Activated CD8-positive, alpha-beta T cell treated with anti-CD3 and anti-CD28 coated beads, Interleukin-2, amount 10 ng/mL, durations not matched to agents 7 days and 5 days (primary cell): Measurements from ENCODE around the gene HMCN1. TPM values are rescaled to one million over a fixed set of nuclear protein-coding genes. Genes with fewer than 3 reads are reported as not detected.

ENCODE experiments used
- ATAC-seq: fragments of 150-1000 bp; cut with Tn5 transposase; one replicate; pipeline ENCODE4 v1.10.0; 2021; ENCODE audit warnings: moderate library complexity
- CTCF ChIA-PET: fragments of 350-600 bp; sonication (Branson Sonifier 250); formaldehyde crosslinking; loops from one replicate; lab custom pipeline; 2021; ENCODE audit warnings: antibody characterized with exemption; lab: Charles Lee
- POLR2A ChIA-PET: fragments of 350-600 bp; sonication (Branson Sonifier 250); formaldehyde crosslinking; loops from one replicate; lab custom pipeline; 2021; ENCODE audit warnings: antibody characterized with exemption; lab: Charles Lee
- DNase-seq: peaks from one replicate; pipeline ENCODE4 v3.0.0-alpha.2; 2020
- H3K27ac Mint-ChIP-seq: one replicate; pipeline ENCODE4 v1.8.0; 2021; ENCODE audit warnings: mild to moderate bottlenecking, mixed read lengths
- H3K27me3 Mint-ChIP-seq: one replicate; pipeline ENCODE4 v1.8.0; 2021; ENCODE audit warnings: low read depth, mixed read lengths
- H3K36me3 Mint-ChIP-seq: one replicate; pipeline ENCODE4 v1.8.0; 2021; ENCODE audit warnings: low read depth, mixed read lengths
- H3K4me1 Mint-ChIP-seq: one replicate; pipeline ENCODE4 v1.8.0; 2021; ENCODE audit warnings: low read depth, mixed read lengths
- H3K4me3 Mint-ChIP-seq: one replicate; pipeline ENCODE4 v1.8.0; 2021; ENCODE audit warnings: mild to moderate bottlenecking, mixed read lengths
- H3K9me3 Mint-ChIP-seq: one replicate; pipeline ENCODE4 v1.8.0; 2022; ENCODE audit warnings: mixed read lengths; ENCODE audit not compliant: insufficient read depth
- total RNA-seq, 2 experiments: library from RNA; stranded (reverse); gene quantifications; one replicate each; pipeline ENCODE4 v1.2.3, GENCODE V29; 2021

The HMCN1 gene
- total RNA-seq, 2 experiments from 2014 or later, result 0.05 to 0.18 TPM

DNA sequence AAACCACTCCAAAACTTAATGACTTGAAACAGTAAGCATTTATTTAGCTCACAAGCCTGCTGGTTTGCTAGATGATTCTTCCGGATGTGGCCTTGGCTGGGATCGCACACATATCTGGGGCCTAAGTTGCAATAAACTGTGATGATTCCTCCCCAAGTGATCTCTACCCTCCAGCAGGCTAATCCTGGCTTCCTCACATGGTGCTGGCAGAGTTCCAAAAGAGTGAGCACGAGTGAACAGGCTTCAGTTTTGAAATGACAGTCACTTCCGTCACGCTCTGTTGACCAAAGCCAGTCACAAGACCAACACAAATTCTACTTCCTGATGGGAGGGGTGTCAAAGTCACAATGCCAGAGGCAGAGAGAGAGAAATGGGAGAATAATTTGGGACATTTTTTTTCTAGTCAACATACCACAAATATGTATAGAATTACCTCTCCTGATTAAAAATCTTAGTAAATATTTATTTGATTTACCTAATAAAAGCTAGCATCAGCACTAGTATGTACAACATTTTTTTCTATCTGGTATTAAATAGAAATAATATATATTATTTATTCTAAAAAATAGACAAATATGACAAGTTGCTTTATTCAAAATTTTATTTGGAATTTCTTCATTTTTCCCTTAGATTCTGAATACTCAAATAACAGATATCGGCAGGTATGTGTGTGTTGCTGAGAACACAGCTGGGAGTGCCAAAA, 348.2 kb downstream of the HMCN1 start:
- Mint-ChIP-seq H3K27me3 (peaks cover 2% of the 10 kb centered on the region), H3K4me3 (no peak overlapping the region), H3K9me3 (no peaks in the 10 kb centered on the region), H3K4me1 (no peaks in the 10 kb centered on the region), H3K27ac (no peak overlapping the region), H3K36me3 (no peaks in the 10 kb centered on the region)
- CTCF ChIA-PET, result no interaction called here
- POLR2A ChIA-PET, result no interaction called here
- DNase-seq, result no peak
- ATAC-seq, result no peak

DNA sequence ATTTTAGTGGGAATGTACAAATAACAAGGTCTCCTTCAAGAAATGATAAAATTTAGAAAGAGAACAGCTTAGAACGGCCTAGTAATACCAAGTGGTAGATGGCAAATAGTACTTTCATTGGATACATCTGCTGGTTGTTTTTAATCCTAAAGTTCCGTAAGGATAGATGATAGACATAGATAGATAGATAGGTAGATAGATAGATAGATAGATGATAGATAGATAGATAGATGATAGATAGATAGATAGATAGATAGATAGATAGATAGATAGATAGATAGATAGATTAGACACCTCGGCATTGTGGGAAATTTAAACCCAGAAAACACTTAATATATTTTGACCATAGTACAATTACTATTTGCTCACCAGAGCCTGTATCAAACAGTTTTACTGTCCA, 352.4 kb downstream of the HMCN1 start:
- CTCF ChIA-PET, result no interaction called here
- peaks cover 2% of the 10 kb centered on the region for H3K27me3 Mint-ChIP-seq
- H3K27ac Mint-ChIP-seq, result no peak overlapping the region
- POLR2A ChIA-PET, result no interaction called here
- H3K36me3 Mint-ChIP-seq, result no peaks in the 10 kb centered on the region
- no peaks in the 10 kb centered on the region for H3K4me1 Mint-ChIP-seq
- ATAC-seq, result no peak
- no peak for DNase-seq
- no peaks in the 10 kb centered on the region for H3K9me3 Mint-ChIP-seq
- no peak overlapping the region for H3K4me3 Mint-ChIP-seq

DNA sequence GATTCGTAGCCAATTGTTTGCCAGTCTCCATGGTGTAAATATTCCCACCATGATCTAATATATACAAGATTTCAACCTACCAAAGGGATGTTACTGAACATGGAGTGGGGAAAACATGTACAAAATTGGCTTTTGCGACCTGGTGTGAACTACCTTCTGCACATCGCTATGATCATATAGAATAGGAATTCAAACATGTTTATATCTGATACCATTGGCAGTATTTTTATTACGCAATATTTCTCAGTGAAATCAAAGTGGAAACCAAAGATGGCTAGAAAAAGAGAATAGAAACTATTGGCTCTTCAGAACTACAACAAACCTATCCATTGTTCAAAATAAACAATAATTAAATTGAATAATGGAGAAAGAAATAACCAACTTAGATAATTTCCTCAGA, 355.7 kb downstream of the HMCN1 start:
- DNase-seq (no peak), ATAC-seq (no peak)
- Mint-ChIP-seq H3K9me3 (no peaks in the 10 kb centered on the region), H3K27ac (no peak overlapping the region), H3K4me3 (no peak overlapping the region), H3K4me1 (no peaks in the 10 kb centered on the region), H3K36me3 (no peaks in the 10 kb centered on the region), H3K27me3 (no peaks in the 10 kb centered on the region)
- ChIA-PET POLR2A (no interaction called here), CTCF (no interaction called here)

DNA sequence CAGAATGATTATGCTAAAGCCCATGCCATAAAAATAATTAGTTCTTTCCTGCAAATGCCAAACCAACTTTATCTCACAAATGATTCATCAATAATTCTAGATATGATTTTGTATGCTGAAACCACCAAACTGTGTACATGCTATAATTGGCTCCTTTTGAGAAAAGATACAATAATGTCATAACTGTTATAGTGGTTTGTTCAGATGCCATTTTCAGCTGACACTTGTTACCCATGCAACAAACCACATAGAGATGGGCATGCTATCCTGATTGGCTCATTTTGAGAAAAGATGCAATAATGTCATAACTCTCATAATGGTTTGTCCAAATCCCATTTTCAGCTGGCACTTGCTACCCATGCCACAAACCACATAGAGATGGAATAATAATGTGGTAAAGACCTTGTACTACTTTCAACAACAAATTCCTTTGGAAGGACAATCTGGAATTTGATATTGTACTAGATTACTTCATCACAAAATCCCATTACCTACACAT, 357.1 kb downstream of the HMCN1 start:
- POLR2A ChIA-PET, result no interaction called here
- CTCF ChIA-PET, result no interaction called here
- Mint-ChIP-seq H3K27me3 (no peaks in the 10 kb centered on the region), H3K4me1 (no peaks in the 10 kb centered on the region), H3K9me3 (no peaks in the 10 kb centered on the region), H3K27ac (no peak overlapping the region), H3K4me3 (no peak overlapping the region), H3K36me3 (no peaks in the 10 kb centered on the region)
- DNase-seq (no peak), ATAC-seq (no peak)

GRCh38 chr1:186093437-186093836, 359.2 kb downstream of the HMCN1 start:
- Mint-ChIP-seq H3K4me1 (no peaks in the 10 kb centered on the region), H3K27me3 (no peaks in the 10 kb centered on the region), H3K9me3 (no peaks in the 10 kb centered on the region), H3K27ac (no peak overlapping the region), H3K36me3 (no peaks in the 10 kb centered on the region), H3K4me3 (no peak overlapping the region)
- ChIA-PET CTCF (no interaction called here), POLR2A (no interaction called here)
- no peak for DNase-seq
- ATAC-seq, result no peak

DNA sequence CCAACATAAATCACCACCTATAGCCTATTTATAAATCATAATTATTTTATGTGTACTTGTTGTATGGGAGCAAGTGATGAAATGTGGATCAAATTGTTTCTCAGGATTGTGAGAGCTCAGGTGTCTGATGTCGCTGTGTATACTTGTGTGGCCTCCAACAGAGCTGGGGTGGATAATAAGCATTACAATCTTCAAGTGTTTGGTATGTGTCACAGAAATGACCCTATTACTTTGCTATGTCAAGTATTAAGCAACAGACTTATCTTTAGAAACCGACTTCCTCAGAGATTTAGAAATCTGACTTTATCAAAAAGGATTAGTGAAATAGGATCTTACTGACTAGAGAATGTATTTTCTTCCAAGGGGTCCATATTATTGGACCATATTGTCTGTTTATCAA, 360.0 kb downstream of the HMCN1 start:
- no peak for DNase-seq
- Mint-ChIP-seq H3K27me3 (no peaks in the 10 kb centered on the region), H3K27ac (no peak overlapping the region), H3K4me1 (no peaks in the 10 kb centered on the region), H3K36me3 (no peaks in the 10 kb centered on the region), H3K4me3 (no peak overlapping the region), H3K9me3 (no peaks in the 10 kb centered on the region)
- ChIA-PET CTCF (no interaction called here), POLR2A (no interaction called here)
- no peak for ATAC-seq

GRCh38 chr1:186099336-186100104, 365.3 kb downstream of the HMCN1 start:
- Mint-ChIP-seq H3K4me1 (no peaks in the 10 kb centered on the region), H3K4me3 (no peak overlapping the region), H3K36me3 (no peaks in the 10 kb centered on the region), H3K27ac (no peak overlapping the region), H3K9me3 (no peaks in the 10 kb centered on the region), H3K27me3 (no peaks in the 10 kb centered on the region)
- no peak for DNase-seq
- POLR2A ChIA-PET, result no interaction called here
- CTCF ChIA-PET, result no interaction called here
- ATAC-seq, result no peak

- H3K27ac Mint-ChIP-seq, result no peak overlapping the region
- DNase-seq, result no peak
- no peaks in the 10 kb centered on the region for H3K9me3 Mint-ChIP-seq
- CTCF ChIA-PET, result no interaction called here
- no peak overlapping the region for H3K4me3 Mint-ChIP-seq
- H3K4me1 Mint-ChIP-seq, result no peaks in the 10 kb centered on the region
- no peaks in the 10 kb centered on the region for H3K36me3 Mint-ChIP-seq
- POLR2A ChIA-PET, result no interaction called here
- ATAC-seq, result no peak
- H3K27me3 Mint-ChIP-seq, result no peaks in the 10 kb centered on the region
These were observed 367.9 kb downstream of the HMCN1 start for GRCh38 chr1:186102107-186102506.

- no peak overlapping the region for H3K4me3 Mint-ChIP-seq
- ATAC-seq (no peak), DNase-seq (no peak)
- H3K36me3 Mint-ChIP-seq, result no peaks in the 10 kb centered on the region
- CTCF ChIA-PET, result no interaction called here
- POLR2A ChIA-PET, result no interaction called here
- no peak overlapping the region for H3K27ac Mint-ChIP-seq
- H3K27me3 Mint-ChIP-seq, result no peaks in the 10 kb centered on the region
- H3K4me1 Mint-ChIP-seq, result no peaks in the 10 kb centered on the region
- no peaks in the 10 kb centered on the region for H3K9me3 Mint-ChIP-seq
These were observed 368.5 kb downstream of the HMCN1 start for GRCh38 chr1:186102547-186103148.

DNA sequence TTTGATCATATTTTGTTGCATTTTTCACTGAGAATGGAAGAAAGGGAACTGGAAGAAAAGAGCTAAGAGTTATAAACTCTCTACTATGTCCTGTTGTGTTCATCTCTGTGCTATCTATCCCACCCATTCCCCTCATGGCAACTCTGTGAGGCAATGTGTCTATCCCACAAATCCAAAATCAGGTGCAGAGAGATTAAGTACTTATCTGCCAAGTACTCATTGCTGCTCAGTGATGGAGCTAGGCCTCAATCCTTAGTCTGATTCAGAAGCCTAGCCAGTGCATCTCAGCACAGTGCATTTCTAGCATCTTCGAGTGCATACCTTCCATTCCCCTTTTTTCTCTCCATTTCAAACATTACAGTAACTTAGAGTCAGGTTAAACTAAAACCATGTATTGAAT, 370.3 kb downstream of the HMCN1 start:
- DNase-seq (no peak), ATAC-seq (no peak)
- H3K9me3 Mint-ChIP-seq, result no peaks in the 10 kb centered on the region
- ChIA-PET POLR2A (no interaction called here), CTCF (no interaction called here)
- no peaks in the 10 kb centered on the region for H3K27me3 Mint-ChIP-seq
- no peaks in the 10 kb centered on the region for H3K4me1 Mint-ChIP-seq
- H3K36me3 Mint-ChIP-seq, result no peaks in the 10 kb centered on the region
- H3K27ac Mint-ChIP-seq, result no peak overlapping the region
- H3K4me3 Mint-ChIP-seq, result no peak overlapping the region

DNA sequence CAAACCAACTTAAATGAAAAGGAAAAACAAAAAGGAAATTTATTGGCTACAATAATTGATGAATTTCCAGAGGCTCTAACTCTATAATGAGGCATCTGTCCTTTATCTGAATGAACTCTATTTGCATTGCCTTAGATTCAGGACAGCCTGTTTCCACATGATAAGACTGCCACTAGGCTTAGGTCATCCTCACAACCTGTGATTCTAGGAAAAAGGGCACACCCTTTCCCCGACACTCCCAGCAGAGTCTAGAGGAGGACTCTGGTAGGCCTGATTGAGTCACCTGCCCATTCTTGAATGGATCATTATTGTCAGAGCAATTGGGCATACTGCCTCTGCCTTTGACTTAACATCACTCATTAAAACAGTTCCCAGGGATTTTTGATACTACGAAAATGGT, 378.1 kb downstream of the HMCN1 start:
- ChIA-PET POLR2A (no interaction called here), CTCF (no interaction called here)
- Mint-ChIP-seq H3K36me3 (no peaks in the 10 kb centered on the region), H3K27ac (no peak overlapping the region), H3K4me1 (no peaks in the 10 kb centered on the region), H3K27me3 (no peaks in the 10 kb centered on the region), H3K9me3 (no peaks in the 10 kb centered on the region), H3K4me3 (no peak overlapping the region)
- no peak for DNase-seq
- ATAC-seq, result no peak

- H3K4me3 Mint-ChIP-seq, result no peak overlapping the region
- H3K4me1 Mint-ChIP-seq, result no peaks in the 10 kb centered on the region
- ATAC-seq (no peak), DNase-seq (no peak)
- no peaks in the 10 kb centered on the region for H3K9me3 Mint-ChIP-seq
- H3K27ac Mint-ChIP-seq, result no peak overlapping the region
- POLR2A ChIA-PET, result no interaction called here
- no peaks in the 10 kb centered on the region for H3K27me3 Mint-ChIP-seq
- no peaks in the 10 kb centered on the region for H3K36me3 Mint-ChIP-seq
- CTCF ChIA-PET, result no interaction called here
These were observed 379.3 kb downstream of the HMCN1 start for GRCh38 chr1:186113461-186113860.
